Prostate gland (tissue), 2 donors: ENCODE data around the gene VAMP4. TPM values are rescaled to one million over a fixed set of nuclear protein-coding genes. Genes with fewer than 3 reads are reported as not detected.

Experiments
- DNase-seq: peaks from one replicate; pipeline ENCODE4 v3.0.0-alpha.2; 2019; ENCODE audit warnings: low spot score
- H3K27ac ChIP-seq, 2 donors: fragments of 200-600 bp; sonication (generic); 2 replicates each; pipeline ENCODE4 v1.5.1; 2017 to 2019
- H3K27me3 ChIP-seq: fragments of 200-600 bp; sonication (generic); replicated peaks from 2 replicates; pipeline ENCODE4 v1.5.1; 2019; ENCODE audit not compliant: insufficient read depth
- H3K36me3 ChIP-seq, 2 donors: fragments of 200-600 bp; sonication (generic); 1 replicate in 1 of 2; 2 replicates in 1 of 2; pipeline versions ENCODE4 v1.5.1 to v1.8.1; 2017 to 2019
- H3K4me1 ChIP-seq: fragments of 200-600 bp; sonication (generic); replicated peaks from 2 replicates; pipeline ENCODE4 v1.5.1; 2019
- H3K4me3 ChIP-seq, 2 donors: fragments of 200-600 bp; sonication (generic); 2 replicates each; pipeline ENCODE4 v1.5.1; 2017 to 2019
- H3K9me3 ChIP-seq: fragments of 200-600 bp; sonication (generic); 2 replicates; pipeline ENCODE4 v1.5.1; 2017
- POLR2A ChIP-seq: fragments of 450-650 bp; IDR thresholded peaks from one replicate; pipeline ENCODE4 v1.6.1; 2016; ENCODE audit warnings: antibody characterized with exemption, mild to moderate bottlenecking
- POLR2AphosphoS5 ChIP-seq: sonication (generic); formaldehyde crosslinking; IDR thresholded peaks from one replicate; pipeline ENCODE4 v1.6.1; 2017; ENCODE audit warnings: antibody characterized with exemption
- WGBS: methylation state at CpG from one replicate; pipeline ENCODE4 v1.1.5; 2018; 5-methylcytosine and 5-hydroxymethylcytosine counted together
- intact Hi-C: fragments of 100-400 bp; cut with DNase I; formaldehyde crosslinking; loops from one replicate; pipeline ENCODE4 v1.14.2; 2022
- total RNA-seq, 2 donors: library from RNA; depleted of rRNA; stranded (reverse); fragments of >200 nt; gene quantifications; one replicate each; pipeline ENCODE4 v1.1.0, GENCODE V29; 2016
- TF ChIP-seq, protein P1 (sequence below), 4 experiments: fragments of 200-600 bp in 2 of 4; fragments of 450-650 bp in 2 of 4; sonication (generic) in 2 of 4; IDR thresholded peaks; 1 replicate in 3 of 4; 2 replicates in 1 of 4; pipeline ENCODE4 v1.5.1; 2016 to 2019; ENCODE audit warnings: antibody characterized with exemption in 4 of 4, mild to moderate bottlenecking in 2 of 4, moderate library complexity in 2 of 4

Gene VAMP4
- total RNA-seq, 2 donors from 2014 or later = 8.2 to 17.2 TPM

DNA sequence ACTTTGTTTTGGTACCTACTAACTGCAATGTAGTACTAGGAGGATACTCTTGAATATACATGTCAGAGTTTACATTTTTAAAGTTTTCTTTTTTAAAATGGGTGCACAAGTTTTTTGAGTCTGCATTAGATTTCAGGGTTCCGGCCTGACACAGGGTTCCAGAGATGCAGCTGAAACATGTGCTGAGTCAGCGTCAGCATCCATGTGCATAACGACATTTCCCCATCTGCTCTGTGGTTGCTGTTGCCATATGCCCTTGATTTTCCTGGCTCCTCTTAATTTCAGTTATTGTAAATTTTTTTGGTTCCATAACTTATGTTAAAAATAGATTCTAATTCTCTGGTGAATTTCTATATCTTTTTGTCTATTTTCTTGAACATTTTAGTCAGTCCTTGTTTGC lies 27.3 kb upstream of the VAMP4 start:
- H3K36me3 ChIP-seq = no peaks in the 10 kb centered on the region
- H3K4me3 ChIP-seq = no peak overlapping the region
- H3K4me1 ChIP-seq = no peaks in the 10 kb centered on the region
- intact Hi-C loops = no loop called here
- WGBS = 84% methylated on average over 3 of the region's 3 CpGs
- DNase-seq = no peak
- TF ChIP-seq, protein P1, sequence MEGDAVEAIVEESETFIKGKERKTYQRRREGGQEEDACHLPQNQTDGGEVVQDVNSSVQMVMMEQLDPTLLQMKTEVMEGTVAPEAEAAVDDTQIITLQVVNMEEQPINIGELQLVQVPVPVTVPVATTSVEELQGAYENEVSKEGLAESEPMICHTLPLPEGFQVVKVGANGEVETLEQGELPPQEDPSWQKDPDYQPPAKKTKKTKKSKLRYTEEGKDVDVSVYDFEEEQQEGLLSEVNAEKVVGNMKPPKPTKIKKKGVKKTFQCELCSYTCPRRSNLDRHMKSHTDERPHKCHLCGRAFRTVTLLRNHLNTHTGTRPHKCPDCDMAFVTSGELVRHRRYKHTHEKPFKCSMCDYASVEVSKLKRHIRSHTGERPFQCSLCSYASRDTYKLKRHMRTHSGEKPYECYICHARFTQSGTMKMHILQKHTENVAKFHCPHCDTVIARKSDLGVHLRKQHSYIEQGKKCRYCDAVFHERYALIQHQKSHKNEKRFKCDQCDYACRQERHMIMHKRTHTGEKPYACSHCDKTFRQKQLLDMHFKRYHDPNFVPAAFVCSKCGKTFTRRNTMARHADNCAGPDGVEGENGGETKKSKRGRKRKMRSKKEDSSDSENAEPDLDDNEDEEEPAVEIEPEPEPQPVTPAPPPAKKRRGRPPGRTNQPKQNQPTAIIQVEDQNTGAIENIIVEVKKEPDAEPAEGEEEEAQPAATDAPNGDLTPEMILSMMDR (IDR thresholded peaks at IDR 0.05) = no peak
- TF ChIP-seq POLR2A = no peak
- no peak for TF ChIP-seq POLR2AphosphoS5
- no peak overlapping the region for H3K27ac ChIP-seq
- no peaks in the 10 kb centered on the region for H3K27me3 ChIP-seq
- H3K9me3 ChIP-seq = no peaks in the 10 kb centered on the region

DNA sequence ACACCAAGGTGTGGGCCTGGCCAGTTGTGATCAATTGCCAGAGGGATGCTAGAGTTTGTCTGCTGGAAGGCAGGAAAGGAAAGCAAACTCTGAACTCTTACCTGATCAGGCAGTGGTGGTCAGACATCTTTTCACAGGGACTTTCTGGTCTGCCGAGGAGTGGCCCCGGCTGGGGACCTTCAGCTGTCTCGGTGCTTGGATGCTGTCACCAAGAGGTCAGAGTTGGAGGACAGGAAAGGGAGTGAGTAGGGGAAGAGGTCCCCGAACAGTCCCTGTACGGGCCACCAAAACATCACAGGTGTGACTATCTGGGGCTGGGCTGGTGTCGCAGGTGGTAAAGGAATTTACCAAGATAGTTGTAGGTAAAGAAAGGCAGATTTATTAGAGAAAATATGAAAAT lies 21.9 kb upstream of the VAMP4 start:
- no peak overlapping the region for H3K27ac ChIP-seq
- TF ChIP-seq POLR2AphosphoS5 (no peak), POLR2A (no peak)
- TF ChIP-seq, protein P1 (IDR thresholded peaks at IDR 0.05) = no peak
- no peak for DNase-seq
- WGBS = 84% methylated on average over 6 of the region's 6 CpGs
- no peaks in the 10 kb centered on the region for H3K9me3 ChIP-seq
- H3K27me3 ChIP-seq = no peaks in the 10 kb centered on the region
- no peaks in the 10 kb centered on the region for H3K36me3 ChIP-seq
- intact Hi-C loops = no loop called here
- H3K4me1 ChIP-seq = no peaks in the 10 kb centered on the region
- H3K4me3 ChIP-seq = no peak overlapping the region

- no peak for DNase-seq
- 88% methylated on average over 6 of the region's 6 CpGs for WGBS
- Histone ChIP-seq H3K27me3 (no peaks in the 10 kb centered on the region), H3K4me1 (no peaks in the 10 kb centered on the region), H3K27ac (no peak overlapping the region), H3K9me3 (no peaks in the 10 kb centered on the region), H3K4me3 (no peak overlapping the region), H3K36me3 (no peaks in the 10 kb centered on the region)
- TF ChIP-seq, protein P1 (IDR thresholded peaks at IDR 0.05) = no peak
- no peak for TF ChIP-seq POLR2AphosphoS5
- intact Hi-C loops = no loop called here
Measured at GRCh38 chr1:171762143-171762563, 20.3 kb upstream of the VAMP4 start.

DNA sequence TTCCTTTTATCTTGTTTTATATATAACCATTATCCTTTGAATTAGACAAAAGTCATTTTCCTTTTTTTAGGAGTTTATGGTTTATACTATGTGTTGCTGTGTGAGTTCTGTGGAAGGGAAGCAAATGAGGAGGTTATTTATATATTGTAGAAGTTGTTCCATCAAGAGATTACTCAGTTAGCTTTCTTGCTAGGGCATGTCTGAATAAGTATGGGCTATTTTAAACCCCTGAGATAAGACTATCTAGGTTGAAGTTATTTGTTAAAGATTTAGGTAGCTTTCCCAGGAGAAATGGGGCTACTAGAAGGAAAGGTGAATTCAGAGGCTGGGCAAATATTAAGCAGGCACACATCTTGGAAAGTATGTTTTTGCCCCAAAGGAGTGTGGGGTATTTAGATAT lies 16.1 kb upstream of the VAMP4 start:
- TF ChIP-seq POLR2A = no peak
- no peak for TF ChIP-seq POLR2AphosphoS5
- TF ChIP-seq, protein P1 (IDR thresholded peaks at IDR 0.05) = no peak
- Histone ChIP-seq H3K4me1 (no peaks in the 10 kb centered on the region), H3K4me3 (no peak overlapping the region), H3K9me3 (no peaks in the 10 kb centered on the region), H3K36me3 (no peaks in the 10 kb centered on the region), H3K27ac (no peak overlapping the region), H3K27me3 (no peaks in the 10 kb centered on the region)
- intact Hi-C loops = no loop called here
- DNase-seq = no peak

GRCh38 chr1:171756856-171757255 lies 15.0 kb upstream of the VAMP4 start:
- Histone ChIP-seq H3K36me3 (no peaks in the 10 kb centered on the region), H3K27me3 (no peaks in the 10 kb centered on the region), H3K9me3 (no peaks in the 10 kb centered on the region), H3K27ac (no peak overlapping the region), H3K4me3 (no peak overlapping the region), H3K4me1 (no peaks in the 10 kb centered on the region)
- 85% methylated on average over 4 of the region's 4 CpGs for WGBS
- no peak for DNase-seq
- intact Hi-C loops = no loop called here
- TF ChIP-seq POLR2A = no peak
- TF ChIP-seq, protein P1 (IDR thresholded peaks at IDR 0.05) = no peak
- TF ChIP-seq POLR2AphosphoS5 = no peak
